GM23248 (cell line): ENCODE data around the gene BRD1.

Experiments used
- EZH2 ChIP-seq: fragments of 200-600 bp; sonication (generic); IDR thresholded peaks from 2 replicates; pipeline ENCODE4 v1.6.1; 2018; ENCODE audit warnings: antibody characterized with exemption, mild to moderate bottlenecking; ENCODE audit not compliant: insufficient read depth, poor library complexity, severe bottlenecking
- EZH2phosphoT487 ChIP-seq: fragments of 200-600 bp; sonication (generic); IDR thresholded peaks from 2 replicates; pipeline ENCODE4 v1.6.1; 2018; ENCODE audit warnings: antibody characterized with exemption, moderate library complexity, mild to moderate bottlenecking, low read depth; ENCODE audit not compliant: insufficient read depth

DNA sequence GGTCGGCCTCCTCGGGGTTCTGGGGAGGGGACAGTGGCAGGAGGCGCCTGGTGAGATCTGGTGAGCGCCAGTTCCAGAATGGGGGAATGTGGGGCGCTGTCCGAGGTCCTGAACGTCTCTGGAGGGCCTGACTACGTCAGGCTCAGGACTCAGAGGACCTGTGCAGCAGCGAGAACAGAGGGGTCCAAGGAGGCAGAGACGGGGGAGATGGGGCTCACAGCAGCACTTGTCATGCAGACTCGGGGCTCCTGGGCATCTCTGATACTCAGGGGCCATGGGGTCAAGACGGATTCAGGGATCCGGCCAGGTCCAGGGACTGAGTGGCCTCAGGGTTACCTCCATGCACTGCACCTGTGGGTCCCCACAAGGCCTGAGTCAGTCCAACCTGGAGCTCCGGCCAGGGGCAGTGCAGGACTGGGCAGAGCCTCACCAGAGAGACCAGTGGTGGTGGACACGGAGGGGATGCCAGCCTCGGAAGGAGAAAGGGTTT lies 92.2 kb downstream of the BRD1 start:
- TF ChIP-seq EZH2phosphoT487 = no peak
- no peak for TF ChIP-seq EZH2
